H1 (cell line): ENCODE measurements around the gene OPRD1. TPM values are rescaled to one million over a fixed set of nuclear protein-coding genes. Genes with fewer than 3 reads are reported as not detected.

Experiments
- CHD1 ChIP-seq: IDR thresholded peaks from 2 replicates; pipeline ENCODE4 v1.6.1; 2012; ENCODE audit warnings: low read depth, low read length, improper control_type of control experiment
- CTBP2 ChIP-seq: IDR thresholded peaks from 2 replicates; pipeline ENCODE4 v1.7.0; 2011; ENCODE audit warnings: borderline replicate concordance, mild to moderate bottlenecking, moderate library complexity, mixed read lengths, low read length; ENCODE audit not compliant: insufficient read depth, insufficient read length
- GTF2F1 ChIP-seq: IDR thresholded peaks from 2 replicates; pipeline ENCODE4 v1.6.1; 2012; ENCODE audit warnings: low read depth, low read length, improper control_type of control experiment, borderline replicate concordance
- HDAC6 ChIP-seq: IDR thresholded peaks from one replicate; pipeline ENCODE4 v1.7.1; 2012; ENCODE audit warnings: low read depth, mild to moderate bottlenecking, inconsistent platforms, low read length, moderate library complexity
- POLR2A ChIP-seq, 2 experiments: IDR thresholded peaks; 1 replicate in 1 of 2; 2 replicates in 1 of 2; pipeline ENCODE4 v1.6.1; 2011; ENCODE audit warnings: low read depth in 2 of 2, low read length in 2 of 2, mild to moderate bottlenecking in 2 of 2; ENCODE audit errors: control extremely low read depth in 1 of 2
- SUZ12 ChIP-seq: fragments of 200-600 bp; sonication (generic); IDR thresholded peaks from 2 replicates; pipeline ENCODE4 v1.6.1; 2012; ENCODE audit warnings: mild to moderate bottlenecking, inconsistent platforms, low read length, moderate library complexity, mixed read lengths
- TEAD4 ChIP-seq: IDR thresholded peaks from 2 replicates; pipeline ENCODE4 v1.6.1; 2012; ENCODE audit warnings: low read depth, low read length, inconsistent platforms, mixed read lengths
- polyA plus RNA-seq, 7 experiments: library from polyadenylated mRNA; depleted of rRNA in 3 of 7; stranded (reverse) in 5 of 7; unstranded in 2 of 7; fragments of >200 nt in 5 of 7; fragments of 200-250 nt in 2 of 7; gene quantifications; 1 replicate in 5 of 7; 2 replicates in 1 of 7; 4 replicates in 1 of 7; pipeline versions ENCODE4 v1.2.1 to v1.2.3, GENCODE V29; 2011 to 2013; ENCODE audit warnings: missing spikeins in 2 of 7, mixed read lengths in 2 of 7
- total RNA-seq: library from RNA; stranded (reverse); fragmentation: NEBNext Ultra II Directional; extraction: Animal tissue kit (Norgen Biotek cat#: 25700); gene quantifications from 2 replicates; pipeline ENCODE4 v1.2.1, GENCODE V29; 2021
- TF ChIP-seq, protein P1 (sequence below): fragments of 300-600 bp; sonication (generic); IDR thresholded peaks from 2 replicates; pipeline ENCODE4 v1.7.1; 2012; ENCODE audit warnings: low read length, moderate library complexity, mild to moderate bottlenecking, inconsistent platforms; ENCODE audit not compliant: insufficient replicate concordance
- TF ChIP-seq, protein P2 (sequence below): IDR thresholded peaks from 2 replicates; pipeline ENCODE4 v1.6.1; 2011; ENCODE audit warnings: low read length, improper control_type of control experiment
- TF ChIP-seq, protein P3 (sequence below): IDR thresholded peaks from 2 replicates; pipeline ENCODE4 v1.6.1; 2012; ENCODE audit warnings: inconsistent platforms

The OPRD1 gene
- total and polyA plus RNA-seq, 2 of the 8 experiments (the other 6 are each of a cell fraction or from before 2014, with no cell fraction given), result 2.6 to 3.7 TPM

DNA sequence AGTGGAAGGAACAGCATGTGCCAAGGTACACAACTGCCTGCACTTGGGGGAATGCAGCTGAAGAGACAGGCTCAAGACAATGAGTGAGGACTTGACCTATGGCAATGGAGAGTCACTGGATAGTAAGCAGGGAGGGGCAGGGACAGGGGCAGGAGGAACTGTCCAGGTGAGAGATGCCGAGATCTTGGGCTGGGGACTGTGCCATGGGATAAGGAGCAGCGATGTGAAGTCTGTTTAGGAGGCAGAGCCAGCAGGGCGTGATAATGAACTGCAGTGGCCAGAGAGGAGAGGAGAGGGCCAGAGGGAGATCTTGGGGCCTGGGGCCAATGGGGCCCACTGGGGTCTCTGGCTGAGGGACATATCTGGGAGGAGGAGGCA, 84.6 kb downstream of the OPRD1 start (continued):
- TF ChIP-seq, protein P1, sequence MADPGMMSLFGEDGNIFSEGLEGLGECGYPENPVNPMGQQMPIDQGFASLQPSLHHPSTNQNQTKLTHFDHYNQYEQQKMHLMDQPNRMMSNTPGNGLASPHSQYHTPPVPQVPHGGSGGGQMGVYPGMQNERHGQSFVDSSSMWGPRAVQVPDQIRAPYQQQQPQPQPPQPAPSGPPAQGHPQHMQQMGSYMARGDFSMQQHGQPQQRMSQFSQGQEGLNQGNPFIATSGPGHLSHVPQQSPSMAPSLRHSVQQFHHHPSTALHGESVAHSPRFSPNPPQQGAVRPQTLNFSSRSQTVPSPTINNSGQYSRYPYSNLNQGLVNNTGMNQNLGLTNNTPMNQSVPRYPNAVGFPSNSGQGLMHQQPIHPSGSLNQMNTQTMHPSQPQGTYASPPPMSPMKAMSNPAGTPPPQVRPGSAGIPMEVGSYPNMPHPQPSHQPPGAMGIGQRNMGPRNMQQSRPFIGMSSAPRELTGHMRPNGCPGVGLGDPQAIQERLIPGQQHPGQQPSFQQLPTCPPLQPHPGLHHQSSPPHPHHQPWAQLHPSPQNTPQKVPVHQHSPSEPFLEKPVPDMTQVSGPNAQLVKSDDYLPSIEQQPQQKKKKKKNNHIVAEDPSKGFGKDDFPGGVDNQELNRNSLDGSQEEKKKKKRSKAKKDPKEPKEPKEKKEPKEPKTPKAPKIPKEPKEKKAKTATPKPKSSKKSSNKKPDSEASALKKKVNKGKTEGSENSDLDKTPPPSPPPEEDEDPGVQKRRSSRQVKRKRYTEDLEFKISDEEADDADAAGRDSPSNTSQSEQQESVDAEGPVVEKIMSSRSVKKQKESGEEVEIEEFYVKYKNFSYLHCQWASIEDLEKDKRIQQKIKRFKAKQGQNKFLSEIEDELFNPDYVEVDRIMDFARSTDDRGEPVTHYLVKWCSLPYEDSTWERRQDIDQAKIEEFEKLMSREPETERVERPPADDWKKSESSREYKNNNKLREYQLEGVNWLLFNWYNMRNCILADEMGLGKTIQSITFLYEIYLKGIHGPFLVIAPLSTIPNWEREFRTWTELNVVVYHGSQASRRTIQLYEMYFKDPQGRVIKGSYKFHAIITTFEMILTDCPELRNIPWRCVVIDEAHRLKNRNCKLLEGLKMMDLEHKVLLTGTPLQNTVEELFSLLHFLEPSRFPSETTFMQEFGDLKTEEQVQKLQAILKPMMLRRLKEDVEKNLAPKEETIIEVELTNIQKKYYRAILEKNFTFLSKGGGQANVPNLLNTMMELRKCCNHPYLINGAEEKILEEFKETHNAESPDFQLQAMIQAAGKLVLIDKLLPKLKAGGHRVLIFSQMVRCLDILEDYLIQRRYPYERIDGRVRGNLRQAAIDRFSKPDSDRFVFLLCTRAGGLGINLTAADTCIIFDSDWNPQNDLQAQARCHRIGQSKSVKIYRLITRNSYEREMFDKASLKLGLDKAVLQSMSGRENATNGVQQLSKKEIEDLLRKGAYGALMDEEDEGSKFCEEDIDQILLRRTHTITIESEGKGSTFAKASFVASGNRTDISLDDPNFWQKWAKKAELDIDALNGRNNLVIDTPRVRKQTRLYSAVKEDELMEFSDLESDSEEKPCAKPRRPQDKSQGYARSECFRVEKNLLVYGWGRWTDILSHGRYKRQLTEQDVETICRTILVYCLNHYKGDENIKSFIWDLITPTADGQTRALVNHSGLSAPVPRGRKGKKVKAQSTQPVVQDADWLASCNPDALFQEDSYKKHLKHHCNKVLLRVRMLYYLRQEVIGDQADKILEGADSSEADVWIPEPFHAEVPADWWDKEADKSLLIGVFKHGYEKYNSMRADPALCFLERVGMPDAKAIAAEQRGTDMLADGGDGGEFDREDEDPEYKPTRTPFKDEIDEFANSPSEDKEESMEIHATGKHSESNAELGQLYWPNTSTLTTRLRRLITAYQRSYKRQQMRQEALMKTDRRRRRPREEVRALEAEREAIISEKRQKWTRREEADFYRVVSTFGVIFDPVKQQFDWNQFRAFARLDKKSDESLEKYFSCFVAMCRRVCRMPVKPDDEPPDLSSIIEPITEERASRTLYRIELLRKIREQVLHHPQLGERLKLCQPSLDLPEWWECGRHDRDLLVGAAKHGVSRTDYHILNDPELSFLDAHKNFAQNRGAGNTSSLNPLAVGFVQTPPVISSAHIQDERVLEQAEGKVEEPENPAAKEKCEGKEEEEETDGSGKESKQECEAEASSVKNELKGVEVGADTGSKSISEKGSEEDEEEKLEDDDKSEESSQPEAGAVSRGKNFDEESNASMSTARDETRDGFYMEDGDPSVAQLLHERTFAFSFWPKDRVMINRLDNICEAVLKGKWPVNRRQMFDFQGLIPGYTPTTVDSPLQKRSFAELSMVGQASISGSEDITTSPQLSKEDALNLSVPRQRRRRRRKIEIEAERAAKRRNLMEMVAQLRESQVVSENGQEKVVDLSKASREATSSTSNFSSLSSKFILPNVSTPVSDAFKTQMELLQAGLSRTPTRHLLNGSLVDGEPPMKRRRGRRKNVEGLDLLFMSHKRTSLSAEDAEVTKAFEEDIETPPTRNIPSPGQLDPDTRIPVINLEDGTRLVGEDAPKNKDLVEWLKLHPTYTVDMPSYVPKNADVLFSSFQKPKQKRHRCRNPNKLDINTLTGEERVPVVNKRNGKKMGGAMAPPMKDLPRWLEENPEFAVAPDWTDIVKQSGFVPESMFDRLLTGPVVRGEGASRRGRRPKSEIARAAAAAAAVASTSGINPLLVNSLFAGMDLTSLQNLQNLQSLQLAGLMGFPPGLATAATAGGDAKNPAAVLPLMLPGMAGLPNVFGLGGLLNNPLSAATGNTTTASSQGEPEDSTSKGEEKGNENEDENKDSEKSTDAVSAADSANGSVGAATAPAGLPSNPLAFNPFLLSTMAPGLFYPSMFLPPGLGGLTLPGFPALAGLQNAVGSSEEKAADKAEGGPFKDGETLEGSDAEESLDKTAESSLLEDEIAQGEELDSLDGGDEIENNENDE, result no peak
- TF ChIP-seq SUZ12, result no peak
- no peak for TF ChIP-seq POLR2A (IDR thresholded peaks at IDR 0.05; ENCODE audit: control extremely low read depth in 1 of 2, low read depth in 2 of 2, low read length in 2 of 2)
- TF ChIP-seq GTF2F1, result no peak
- TF ChIP-seq, protein P2, sequence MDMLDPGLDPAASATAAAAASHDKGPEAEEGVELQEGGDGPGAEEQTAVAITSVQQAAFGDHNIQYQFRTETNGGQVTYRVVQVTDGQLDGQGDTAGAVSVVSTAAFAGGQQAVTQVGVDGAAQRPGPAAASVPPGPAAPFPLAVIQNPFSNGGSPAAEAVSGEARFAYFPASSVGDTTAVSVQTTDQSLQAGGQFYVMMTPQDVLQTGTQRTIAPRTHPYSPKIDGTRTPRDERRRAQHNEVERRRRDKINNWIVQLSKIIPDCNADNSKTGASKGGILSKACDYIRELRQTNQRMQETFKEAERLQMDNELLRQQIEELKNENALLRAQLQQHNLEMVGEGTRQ, result no peak
- no peak for TF ChIP-seq CTBP2
- TF ChIP-seq HDAC6, result no peak
- TF ChIP-seq TEAD4, result no peak
- TF ChIP-seq CHD1, result no peak
- TF ChIP-seq, protein P3, sequence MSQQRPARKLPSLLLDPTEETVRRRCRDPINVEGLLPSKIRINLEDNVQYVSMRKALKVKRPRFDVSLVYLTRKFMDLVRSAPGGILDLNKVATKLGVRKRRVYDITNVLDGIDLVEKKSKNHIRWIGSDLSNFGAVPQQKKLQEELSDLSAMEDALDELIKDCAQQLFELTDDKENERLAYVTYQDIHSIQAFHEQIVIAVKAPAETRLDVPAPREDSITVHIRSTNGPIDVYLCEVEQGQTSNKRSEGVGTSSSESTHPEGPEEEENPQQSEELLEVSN, result no peak
